WTC11 (cell line): ENCODE results near the gene KRTAP5-6. TPM values are rescaled to one million over a fixed set of nuclear protein-coding genes. Genes with fewer than 3 reads are reported as not detected.
"Not testable (repeated sequence)": the region's sequence is repeated elsewhere in the genome, so short reads cannot be mapped to it uniquely, and the experiment has no call there.

Experiments used
- ATAC-seq: fragments of 200-7000 bp; cut with Tn5 transposase; 2 replicates; pipeline ENCODE4 v1.10.0; 2021; ENCODE audit warnings: mild to moderate bottlenecking, moderate library complexity
- CTCF ChIA-PET: fragments of 300-600 bp; sonication (Branson Sonifier 250); formaldehyde crosslinking; loops from one replicate; lab custom pipeline; 2021; ENCODE audit warnings: antibody characterized with exemption; lab: Charles Lee
- POLR2A ChIA-PET: fragments of 350-600 bp; sonication (Branson Sonifier 250); formaldehyde crosslinking; loops from one replicate; lab custom pipeline; 2021; ENCODE audit warnings: antibody characterized with exemption; lab: Charles Lee
- DNase-seq: peaks from one replicate; pipeline ENCODE4 v3.0.0; 2021; ENCODE audit warnings: low spot score
- H3K27ac Mint-ChIP-seq: 2 replicates; pipeline ENCODE4 v1.8.0; 2021; ENCODE audit warnings: mixed read lengths
- H3K27me3 Mint-ChIP-seq: 2 replicates; pipeline ENCODE4 v1.8.0; 2021; ENCODE audit warnings: low read depth, mild to moderate bottlenecking, moderate library complexity, mixed read lengths
- H3K36me3 Mint-ChIP-seq: 2 replicates; pipeline ENCODE4 v1.8.0; 2021; ENCODE audit warnings: mixed read lengths
- H3K4me1 Mint-ChIP-seq: 2 replicates; pipeline ENCODE4 v1.8.0; 2022; ENCODE audit warnings: mixed read lengths
- H3K4me3 Mint-ChIP-seq: 2 replicates; pipeline ENCODE4 v1.8.0; 2021; ENCODE audit warnings: mild to moderate bottlenecking, moderate library complexity, mixed read lengths
- H3K9me3 Mint-ChIP-seq: 2 replicates; pipeline ENCODE4 v1.8.0; 2021; ENCODE audit warnings: mixed read lengths
- EMX1 ChIP-seq: fragments of 250-450 bp; sonication (Bioruptor Pico); IDR thresholded peaks from 2 replicates; pipeline ENCODE4 v1.8.0; 2021; ENCODE audit warnings: mild to moderate bottlenecking
- ESRRA ChIP-seq: sonication (generic); formaldehyde crosslinking; IDR thresholded peaks from 2 replicates; pipeline ENCODE4 v1.8.1; 2022; ENCODE audit warnings: mild to moderate bottlenecking, missing genetic modification reagents, borderline replicate concordance
- ETV6 ChIP-seq: sonication (generic); formaldehyde crosslinking; IDR thresholded peaks from 2 replicates; pipeline ENCODE4 v1.8.1; 2022; ENCODE audit warnings: mild to moderate bottlenecking, missing genetic modification reagents
- GABPB1 ChIP-seq: sonication (generic); formaldehyde crosslinking; IDR thresholded peaks from 2 replicates; pipeline ENCODE4 v1.8.1; 2023; ENCODE audit warnings: mild to moderate bottlenecking, missing genetic modification reagents
- MXD4 ChIP-seq: fragments of 250-450 bp; sonication (Bioruptor Pico); IDR thresholded peaks from 2 replicates; pipeline ENCODE4 v1.8.0; 2021; ENCODE audit warnings: mild to moderate bottlenecking, moderate library complexity, borderline replicate concordance
- NFE2L1 ChIP-seq: sonication (generic); formaldehyde crosslinking; IDR thresholded peaks from 2 replicates; pipeline ENCODE4 v1.8.1; 2023; ENCODE audit warnings: missing genetic modification reagents
- NR2C2 ChIP-seq: sonication (generic); formaldehyde crosslinking; IDR thresholded peaks from 2 replicates; pipeline ENCODE4 v1.8.0; 2022; ENCODE audit warnings: mild to moderate bottlenecking, missing genetic modification reagents
- SMAD3 ChIP-seq: sonication (generic); formaldehyde crosslinking; IDR thresholded peaks from 2 replicates; pipeline ENCODE4 v1.8.0; 2022; ENCODE audit warnings: missing genetic modification reagents, mild to moderate bottlenecking, borderline replicate concordance
- SMAD4 ChIP-seq: sonication (generic); formaldehyde crosslinking; IDR thresholded peaks from 2 replicates; pipeline ENCODE4 v1.8.0; 2022; ENCODE audit warnings: mild to moderate bottlenecking, missing genetic modification reagents
- TEAD1 ChIP-seq: sonication (generic); formaldehyde crosslinking; IDR thresholded peaks from 2 replicates; pipeline ENCODE4 v1.8.0; 2022; ENCODE audit warnings: mild to moderate bottlenecking, missing genetic modification reagents
- TP53 ChIP-seq: sonication (generic); formaldehyde crosslinking; IDR thresholded peaks from 2 replicates; pipeline ENCODE4 v1.8.1; 2023; ENCODE audit warnings: mild to moderate bottlenecking, missing genetic modification reagents
- ZNF138 ChIP-seq: sonication (generic); formaldehyde crosslinking; conservative IDR thresholded peaks from 2 replicates; pipeline ENCODE4 v1.8.1; 2022; ENCODE audit warnings: mild to moderate bottlenecking, moderate library complexity, missing genetic modification reagents
- ZNF317 ChIP-seq: sonication (generic); formaldehyde crosslinking; IDR thresholded peaks from 2 replicates; pipeline ENCODE4 v1.8.1; 2023; ENCODE audit warnings: low read depth, mild to moderate bottlenecking, moderate library complexity, missing genetic modification reagents, borderline replicate concordance
- ZNF416 ChIP-seq: fragments of 250-450 bp; sonication (Bioruptor Pico); IDR thresholded peaks from 2 replicates; pipeline ENCODE4 v1.9.0; 2021; ENCODE audit warnings: mild to moderate bottlenecking, inconsistent platforms
- ZNF671 ChIP-seq: fragments of 250-450 bp; sonication (Bioruptor Pico); IDR thresholded peaks from 2 replicates; pipeline ENCODE4 v1.8.0; 2021; ENCODE audit warnings: mild to moderate bottlenecking
- total RNA-seq: library from RNA; stranded (reverse); gene quantifications from 3 replicates; pipeline ENCODE4 v1.2.3, GENCODE V29; 2021
- TF ChIP-seq, protein P1 (sequence below): sonication (generic); formaldehyde crosslinking; IDR thresholded peaks from 2 replicates; pipeline ENCODE4 v1.8.1; 2023; ENCODE audit warnings: mild to moderate bottlenecking, missing genetic modification reagents, borderline replicate concordance
- TF ChIP-seq, protein P2 (sequence below): sonication (generic); formaldehyde crosslinking; IDR thresholded peaks from 2 replicates; pipeline ENCODE4 v1.8.1; 2023; ENCODE audit warnings: mild to moderate bottlenecking, missing genetic modification reagents
- TF ChIP-seq, protein P3 (sequence below): sonication (generic); formaldehyde crosslinking; IDR thresholded peaks from 2 replicates; pipeline ENCODE4 v1.8.1; 2022; ENCODE audit warnings: mild to moderate bottlenecking, moderate library complexity, missing genetic modification reagents
- TF ChIP-seq, protein P4 (sequence below): sonication (generic); formaldehyde crosslinking; IDR thresholded peaks from 2 replicates; pipeline ENCODE4 v1.8.1; 2023; ENCODE audit warnings: mild to moderate bottlenecking, missing genetic modification reagents
- TF ChIP-seq, protein P5 (sequence below): sonication (generic); formaldehyde crosslinking; IDR thresholded peaks from 2 replicates; pipeline ENCODE4 v1.8.0; 2022; ENCODE audit warnings: missing genetic modification reagents

The KRTAP5-6 gene
- total RNA-seq, 1 experiment from 2014 or later, result 0.35 TPM

DNA sequence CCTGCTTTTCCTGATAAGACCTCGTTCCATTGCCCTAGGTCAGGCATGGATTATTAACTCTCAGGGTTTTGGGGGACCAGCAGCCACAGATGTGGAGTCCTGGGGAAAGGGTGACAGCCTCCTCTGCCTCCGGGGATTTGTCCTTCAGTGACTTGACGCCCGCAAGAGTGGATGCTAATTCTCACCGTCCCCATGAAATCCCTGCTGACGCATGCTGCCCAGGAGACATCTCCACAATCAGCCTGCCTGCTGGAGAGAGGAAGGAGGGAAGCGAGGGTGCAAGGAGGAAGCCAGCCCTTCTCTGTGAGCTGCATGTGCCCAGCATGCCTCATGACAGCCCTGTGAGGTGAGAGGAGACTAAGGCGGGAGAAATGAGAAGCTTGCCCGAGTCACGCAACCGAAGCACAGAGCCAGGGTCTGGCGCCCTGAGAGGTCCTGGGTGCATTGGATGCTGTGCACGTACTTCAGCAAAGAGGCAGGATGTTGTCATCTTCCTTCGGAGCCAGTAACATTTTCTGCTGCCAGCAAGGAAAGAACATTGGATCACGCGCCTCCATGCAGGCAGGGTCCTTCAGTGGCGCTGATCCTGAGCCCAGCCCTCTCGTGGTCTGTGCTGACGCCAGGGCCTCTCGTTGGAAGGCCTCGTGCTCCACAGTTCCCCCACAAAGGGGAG lies 27.3 kb upstream of the KRTAP5-6 start:
- DNase-seq (no peak), ATAC-seq (no peak)
- H3K27me3 Mint-ChIP-seq, result peaks cover 13% of the 10 kb centered on the region
- ChIA-PET POLR2A (no interaction called here), CTCF (interaction anchor here (1.0 to 2.9 kb wide), 3 partner anchors 17 to 24 kb away, joined by 3 to 10 read pairs (median 6); no protein-coding TSS in a partner anchor)
- no peak overlapping the region for H3K4me3 Mint-ChIP-seq
- H3K27ac Mint-ChIP-seq, result no peak overlapping the region
- H3K36me3 Mint-ChIP-seq, result no peaks in the 10 kb centered on the region
- H3K4me1 Mint-ChIP-seq, result no peaks in the 10 kb centered on the region
- no peaks in the 10 kb centered on the region for H3K9me3 Mint-ChIP-seq
- no peak for TF ChIP-seq ETV6
- TF ChIP-seq NFE2L1 (CRISPR knock-in tag), result no peak
- no peak for TF ChIP-seq SMAD3 (CRISPR knock-in tag)
- TF ChIP-seq, protein P1, sequence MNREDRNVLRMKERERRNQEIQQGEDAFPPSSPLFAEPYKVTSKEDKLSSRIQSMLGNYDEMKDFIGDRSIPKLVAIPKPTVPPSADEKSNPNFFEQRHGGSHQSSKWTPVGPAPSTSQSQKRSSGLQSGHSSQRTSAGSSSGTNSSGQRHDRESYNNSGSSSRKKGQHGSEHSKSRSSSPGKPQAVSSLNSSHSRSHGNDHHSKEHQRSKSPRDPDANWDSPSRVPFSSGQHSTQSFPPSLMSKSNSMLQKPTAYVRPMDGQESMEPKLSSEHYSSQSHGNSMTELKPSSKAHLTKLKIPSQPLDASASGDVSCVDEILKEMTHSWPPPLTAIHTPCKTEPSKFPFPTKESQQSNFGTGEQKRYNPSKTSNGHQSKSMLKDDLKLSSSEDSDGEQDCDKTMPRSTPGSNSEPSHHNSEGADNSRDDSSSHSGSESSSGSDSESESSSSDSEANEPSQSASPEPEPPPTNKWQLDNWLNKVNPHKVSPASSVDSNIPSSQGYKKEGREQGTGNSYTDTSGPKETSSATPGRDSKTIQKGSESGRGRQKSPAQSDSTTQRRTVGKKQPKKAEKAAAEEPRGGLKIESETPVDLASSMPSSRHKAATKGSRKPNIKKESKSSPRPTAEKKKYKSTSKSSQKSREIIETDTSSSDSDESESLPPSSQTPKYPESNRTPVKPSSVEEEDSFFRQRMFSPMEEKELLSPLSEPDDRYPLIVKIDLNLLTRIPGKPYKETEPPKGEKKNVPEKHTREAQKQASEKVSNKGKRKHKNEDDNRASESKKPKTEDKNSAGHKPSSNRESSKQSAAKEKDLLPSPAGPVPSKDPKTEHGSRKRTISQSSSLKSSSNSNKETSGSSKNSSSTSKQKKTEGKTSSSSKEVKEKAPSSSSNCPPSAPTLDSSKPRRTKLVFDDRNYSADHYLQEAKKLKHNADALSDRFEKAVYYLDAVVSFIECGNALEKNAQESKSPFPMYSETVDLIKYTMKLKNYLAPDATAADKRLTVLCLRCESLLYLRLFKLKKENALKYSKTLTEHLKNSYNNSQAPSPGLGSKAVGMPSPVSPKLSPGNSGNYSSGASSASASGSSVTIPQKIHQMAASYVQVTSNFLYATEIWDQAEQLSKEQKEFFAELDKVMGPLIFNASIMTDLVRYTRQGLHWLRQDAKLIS, result no peak
- TF ChIP-seq NR2C2 (CRISPR knock-in tag), result no peak
- TF ChIP-seq ZNF138 (CRISPR knock-in tag), result no peak
- TF ChIP-seq, protein P2, sequence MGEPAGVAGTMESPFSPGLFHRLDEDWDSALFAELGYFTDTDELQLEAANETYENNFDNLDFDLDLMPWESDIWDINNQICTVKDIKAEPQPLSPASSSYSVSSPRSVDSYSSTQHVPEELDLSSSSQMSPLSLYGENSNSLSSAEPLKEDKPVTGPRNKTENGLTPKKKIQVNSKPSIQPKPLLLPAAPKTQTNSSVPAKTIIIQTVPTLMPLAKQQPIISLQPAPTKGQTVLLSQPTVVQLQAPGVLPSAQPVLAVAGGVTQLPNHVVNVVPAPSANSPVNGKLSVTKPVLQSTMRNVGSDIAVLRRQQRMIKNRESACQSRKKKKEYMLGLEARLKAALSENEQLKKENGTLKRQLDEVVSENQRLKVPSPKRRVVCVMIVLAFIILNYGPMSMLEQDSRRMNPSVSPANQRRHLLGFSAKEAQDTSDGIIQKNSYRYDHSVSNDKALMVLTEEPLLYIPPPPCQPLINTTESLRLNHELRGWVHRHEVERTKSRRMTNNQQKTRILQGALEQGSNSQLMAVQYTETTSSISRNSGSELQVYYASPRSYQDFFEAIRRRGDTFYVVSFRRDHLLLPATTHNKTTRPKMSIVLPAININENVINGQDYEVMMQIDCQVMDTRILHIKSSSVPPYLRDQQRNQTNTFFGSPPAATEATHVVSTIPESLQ, result no peak
- TF ChIP-seq, protein P3, sequence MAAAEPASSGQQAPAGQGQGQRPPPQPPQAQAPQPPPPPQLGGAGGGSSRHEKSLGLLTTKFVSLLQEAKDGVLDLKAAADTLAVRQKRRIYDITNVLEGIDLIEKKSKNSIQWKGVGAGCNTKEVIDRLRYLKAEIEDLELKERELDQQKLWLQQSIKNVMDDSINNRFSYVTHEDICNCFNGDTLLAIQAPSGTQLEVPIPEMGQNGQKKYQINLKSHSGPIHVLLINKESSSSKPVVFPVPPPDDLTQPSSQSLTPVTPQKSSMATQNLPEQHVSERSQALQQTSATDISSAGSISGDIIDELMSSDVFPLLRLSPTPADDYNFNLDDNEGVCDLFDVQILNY (CRISPR knock-in tag), result no peak
- TF ChIP-seq EMX1 (CRISPR knock-in tag), result no peak
- TF ChIP-seq, protein P4, sequence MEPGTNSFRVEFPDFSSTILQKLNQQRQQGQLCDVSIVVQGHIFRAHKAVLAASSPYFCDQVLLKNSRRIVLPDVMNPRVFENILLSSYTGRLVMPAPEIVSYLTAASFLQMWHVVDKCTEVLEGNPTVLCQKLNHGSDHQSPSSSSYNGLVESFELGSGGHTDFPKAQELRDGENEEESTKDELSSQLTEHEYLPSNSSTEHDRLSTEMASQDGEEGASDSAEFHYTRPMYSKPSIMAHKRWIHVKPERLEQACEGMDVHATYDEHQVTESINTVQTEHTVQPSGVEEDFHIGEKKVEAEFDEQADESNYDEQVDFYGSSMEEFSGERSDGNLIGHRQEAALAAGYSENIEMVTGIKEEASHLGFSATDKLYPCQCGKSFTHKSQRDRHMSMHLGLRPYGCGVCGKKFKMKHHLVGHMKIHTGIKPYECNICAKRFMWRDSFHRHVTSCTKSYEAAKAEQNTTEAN, result no peak
- no peak for TF ChIP-seq SMAD4 (CRISPR knock-in tag)
- TF ChIP-seq ESRRA (CRISPR knock-in tag), result no peak
- TF ChIP-seq TP53, result no peak
- no peak for TF ChIP-seq ZNF416 (CRISPR knock-in tag)

DNA sequence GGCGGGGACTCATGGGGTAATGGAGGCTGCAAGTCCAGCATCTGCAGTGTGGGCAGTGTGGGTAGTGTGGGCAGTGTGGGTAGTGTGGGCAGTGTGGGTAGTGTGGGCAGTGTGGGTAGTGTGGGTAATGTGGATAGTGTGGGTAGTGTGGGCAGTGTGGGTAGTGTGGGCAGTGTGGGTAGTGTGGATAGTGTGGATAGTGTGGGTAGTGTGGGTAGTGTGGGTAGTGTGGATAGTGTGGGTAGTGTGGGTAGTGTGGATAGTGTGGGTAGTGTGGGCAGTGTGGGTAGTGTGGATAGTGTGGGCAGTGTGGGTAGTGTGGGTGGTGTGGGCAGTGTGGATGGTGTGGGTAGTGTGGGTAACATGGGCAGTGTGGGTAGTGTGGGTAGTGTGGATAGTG lies 26.5 kb upstream of the KRTAP5-6 start:
- H3K9me3 Mint-ChIP-seq, H3K4me1 Mint-ChIP-seq, H3K4me3 Mint-ChIP-seq, H3K27ac Mint-ChIP-seq, POLR2A ChIA-PET, H3K36me3 Mint-ChIP-seq, ATAC-seq, DNase-seq: not testable (repeated sequence)
- CTCF ChIA-PET, result interaction anchor here (1.0 to 1.1 kb wide), 2 partner anchors 18 to 24 kb away, joined by 3 to 6 read pairs; no protein-coding TSS in a partner anchor
- H3K27me3 Mint-ChIP-seq, result peaks cover 13% of the 10 kb centered on the region

DNA sequence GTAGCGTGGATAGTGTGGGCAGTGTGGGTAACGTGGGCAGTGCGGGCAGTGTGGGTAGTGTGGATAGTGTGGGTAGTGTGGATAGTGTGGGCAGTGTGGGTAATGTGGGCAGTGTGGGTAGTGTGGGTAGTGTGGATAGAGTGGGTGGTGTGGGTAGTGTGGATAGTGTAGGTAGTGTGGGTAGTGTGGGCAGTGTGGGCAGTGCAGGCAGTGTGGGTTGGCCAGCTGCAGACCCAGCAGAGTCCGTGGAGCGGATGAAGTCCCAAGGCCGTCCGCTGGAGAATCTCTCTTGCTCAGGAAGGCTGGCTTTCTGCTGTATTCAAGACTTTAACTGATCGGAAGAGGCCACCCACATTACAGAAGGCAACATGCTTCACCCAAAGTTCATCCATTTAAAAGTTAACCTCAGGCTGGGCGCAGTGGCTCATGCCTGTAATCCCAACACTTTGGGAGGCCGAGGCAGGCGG lies 26.1 kb upstream of the KRTAP5-6 start:
- no peak for DNase-seq
- ChIA-PET CTCF (interaction anchor here (1.1 kb wide), 1 partner anchor 23 kb away, joined by 4 read pairs; no protein-coding TSS in a partner anchor), POLR2A (no interaction called here)
- Mint-ChIP-seq H3K4me3 (no peak overlapping the region), H3K27me3 (peaks cover 13% of the 10 kb centered on the region)
- TF ChIP-seq ZNF317 (CRISPR knock-in tag), result no peak
- TF ChIP-seq, protein P5, sequence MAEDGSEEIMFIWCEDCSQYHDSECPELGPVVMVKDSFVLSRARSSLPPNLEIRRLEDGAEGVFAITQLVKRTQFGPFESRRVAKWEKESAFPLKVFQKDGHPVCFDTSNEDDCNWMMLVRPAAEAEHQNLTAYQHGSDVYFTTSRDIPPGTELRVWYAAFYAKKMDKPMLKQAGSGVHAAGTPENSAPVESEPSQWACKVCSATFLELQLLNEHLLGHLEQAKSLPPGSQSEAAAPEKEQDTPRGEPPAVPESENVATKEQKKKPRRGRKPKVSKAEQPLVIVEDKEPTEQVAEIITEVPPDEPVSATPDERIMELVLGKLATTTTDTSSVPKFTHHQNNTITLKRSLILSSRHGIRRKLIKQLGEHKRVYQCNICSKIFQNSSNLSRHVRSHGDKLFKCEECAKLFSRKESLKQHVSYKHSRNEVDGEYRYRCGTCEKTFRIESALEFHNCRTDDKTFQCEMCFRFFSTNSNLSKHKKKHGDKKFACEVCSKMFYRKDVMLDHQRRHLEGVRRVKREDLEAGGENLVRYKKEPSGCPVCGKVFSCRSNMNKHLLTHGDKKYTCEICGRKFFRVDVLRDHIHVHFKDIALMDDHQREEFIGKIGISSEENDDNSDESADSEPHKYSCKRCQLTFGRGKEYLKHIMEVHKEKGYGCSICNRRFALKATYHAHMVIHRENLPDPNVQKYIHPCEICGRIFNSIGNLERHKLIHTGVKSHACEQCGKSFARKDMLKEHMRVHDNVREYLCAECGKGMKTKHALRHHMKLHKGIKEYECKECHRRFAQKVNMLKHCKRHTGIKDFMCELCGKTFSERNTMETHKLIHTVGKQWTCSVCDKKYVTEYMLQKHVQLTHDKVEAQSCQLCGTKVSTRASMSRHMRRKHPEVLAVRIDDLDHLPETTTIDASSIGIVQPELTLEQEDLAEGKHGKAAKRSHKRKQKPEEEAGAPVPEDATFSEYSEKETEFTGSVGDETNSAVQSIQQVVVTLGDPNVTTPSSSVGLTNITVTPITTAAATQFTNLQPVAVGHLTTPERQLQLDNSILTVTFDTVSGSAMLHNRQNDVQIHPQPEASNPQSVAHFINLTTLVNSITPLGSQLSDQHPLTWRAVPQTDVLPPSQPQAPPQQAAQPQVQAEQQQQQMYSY, result no peak
- no peak for TF ChIP-seq GABPB1 (CRISPR knock-in tag)
- TF ChIP-seq MXD4 (CRISPR knock-in tag), result no peak
- no peak for TF ChIP-seq SMAD3 (CRISPR knock-in tag)
- no peak for TF ChIP-seq EMX1 (CRISPR knock-in tag)
- TF ChIP-seq ZNF416 (CRISPR knock-in tag), result no peak
- TF ChIP-seq ZNF671 (CRISPR knock-in tag), result no peak
- TF ChIP-seq TEAD1 (CRISPR knock-in tag), result no peak
- no peak for TF ChIP-seq ESRRA (CRISPR knock-in tag)
- TF ChIP-seq, all 79 proteins: peak for 0
- no peak overlapping the region for H3K27ac Mint-ChIP-seq
- no peaks in the 10 kb centered on the region for H3K9me3 Mint-ChIP-seq
- H3K4me1 Mint-ChIP-seq, result no peaks in the 10 kb centered on the region
- H3K36me3 Mint-ChIP-seq, result no peaks in the 10 kb centered on the region
- ATAC-seq, result no peak
